Hematopoietic multipotent progenitor cell treated with erythropoietin and hydrocortisone succinate and interleukin-3 and kit ligand, for 6 days (in vitro differentiated cells): ENCODE measurements around the gene MYH11.
"Not testable (repeated sequence)": the region's sequence is repeated elsewhere in the genome, so short reads cannot be mapped to it uniquely, and the experiment has no call there.

Experiments
- DNase-seq: peaks from one replicate; pipeline ENCODE4 v3.0.0-alpha.2; 2015

Gene MYH11

DNA sequence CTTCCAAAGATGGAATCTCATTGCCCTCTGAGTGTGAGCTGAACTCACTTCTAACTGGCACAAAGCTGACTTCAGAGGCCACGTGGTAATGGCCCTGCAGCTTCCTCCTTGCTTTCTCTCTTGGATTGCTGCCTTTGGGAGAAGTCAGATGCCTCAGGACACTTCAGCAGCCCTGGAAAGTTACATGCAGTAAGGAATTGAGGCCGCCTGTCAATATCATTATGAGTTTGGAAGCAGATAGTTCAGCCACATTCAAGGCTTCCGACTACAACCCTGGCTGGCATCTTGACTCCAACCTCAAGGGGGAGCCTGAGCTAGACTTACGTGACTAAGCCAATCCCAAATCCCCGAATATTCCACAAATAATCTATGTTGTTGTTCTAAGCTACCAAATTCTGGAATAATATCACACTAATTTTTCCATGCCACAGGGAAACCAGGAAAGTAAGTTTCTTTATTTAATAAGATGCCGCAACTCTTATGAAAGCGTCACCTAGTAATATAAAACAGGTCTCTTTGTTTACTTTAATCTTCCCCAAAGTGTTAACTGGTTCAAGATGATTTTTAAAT lies 18.0 kb upstream of the MYH11 start:
- peak; percentile 81 for DNase-seq

DNA sequence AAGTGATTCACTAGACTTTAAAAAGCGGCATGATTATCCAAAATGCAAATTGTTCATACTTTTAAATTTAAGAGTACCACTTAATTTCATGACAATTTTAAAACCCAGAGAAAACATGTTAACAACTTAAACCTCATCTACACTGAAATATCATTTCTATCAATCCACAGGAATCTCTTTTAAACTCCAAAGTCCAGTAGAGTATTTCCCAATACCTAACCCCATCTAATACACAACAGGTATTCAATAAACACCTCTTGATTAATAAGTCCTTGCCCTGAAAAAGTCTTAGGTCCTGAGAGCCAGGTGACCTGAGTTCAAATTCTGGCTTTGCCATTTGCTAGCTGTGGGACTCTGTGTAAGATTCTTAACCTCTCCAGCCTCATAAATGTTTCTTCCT lies 16.9 kb upstream of the MYH11 start:
- no peak for DNase-seq

DNA sequence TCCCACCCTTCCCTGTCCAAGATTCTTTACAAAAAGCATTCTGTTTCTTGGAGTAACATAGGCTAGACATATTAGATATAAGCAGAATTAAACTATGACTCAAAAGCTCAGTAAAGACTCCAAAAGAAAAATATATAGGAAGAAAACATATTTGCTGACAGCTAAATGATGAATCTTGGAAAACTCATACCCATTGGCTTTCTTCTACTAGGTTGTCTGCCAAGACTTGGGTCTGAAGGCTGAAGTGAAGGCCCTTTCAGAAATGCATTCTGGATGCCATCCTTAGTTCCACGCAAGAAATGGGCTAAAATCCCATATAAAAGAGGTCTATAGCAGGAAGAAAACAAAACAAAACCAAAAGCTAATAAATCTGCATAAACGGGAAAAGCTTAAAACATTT lies 16.5 kb upstream of the MYH11 start:
- DNase-seq, result no peak

DNA sequence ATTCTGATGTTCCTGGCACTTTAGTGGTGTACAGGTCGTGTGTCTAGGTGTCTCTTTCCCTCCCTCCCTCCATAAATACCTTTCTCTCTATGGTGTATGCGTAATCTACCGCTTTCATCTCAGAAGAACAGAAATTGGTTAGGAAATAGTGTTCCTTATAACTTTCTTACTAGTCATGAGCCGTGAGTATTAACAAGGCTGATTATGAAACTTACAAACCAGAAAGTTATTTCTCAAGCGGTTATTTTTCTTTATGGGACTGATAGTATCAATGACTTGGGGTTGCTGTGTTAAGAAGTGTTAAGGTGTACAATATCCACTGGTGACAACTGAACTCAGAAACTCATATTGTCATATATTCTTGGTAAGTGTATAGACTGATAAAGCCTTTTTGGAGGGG lies 13.2 kb upstream of the MYH11 start:
- peak; percentile 54 for DNase-seq

DNA sequence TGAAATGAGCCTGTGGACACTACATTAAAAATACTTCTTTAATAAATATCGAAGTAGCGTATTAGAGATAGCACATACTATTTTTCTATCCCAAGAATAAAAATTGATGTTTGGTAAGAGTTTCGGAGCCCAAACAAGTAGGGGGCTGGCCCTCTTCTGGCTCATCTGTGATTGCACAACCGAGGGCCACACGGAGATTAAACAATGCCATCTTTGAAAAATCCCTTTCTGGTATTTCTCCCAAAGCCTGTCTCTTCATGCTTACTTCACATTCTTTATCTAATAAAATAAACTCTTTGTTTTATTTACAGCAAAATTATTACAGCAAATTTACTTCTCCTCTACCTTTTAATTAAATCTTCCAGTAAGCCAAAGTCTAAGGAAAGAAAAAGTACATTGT lies 9.6 kb upstream of the MYH11 start:
- DNase-seq, result no peak

DNA sequence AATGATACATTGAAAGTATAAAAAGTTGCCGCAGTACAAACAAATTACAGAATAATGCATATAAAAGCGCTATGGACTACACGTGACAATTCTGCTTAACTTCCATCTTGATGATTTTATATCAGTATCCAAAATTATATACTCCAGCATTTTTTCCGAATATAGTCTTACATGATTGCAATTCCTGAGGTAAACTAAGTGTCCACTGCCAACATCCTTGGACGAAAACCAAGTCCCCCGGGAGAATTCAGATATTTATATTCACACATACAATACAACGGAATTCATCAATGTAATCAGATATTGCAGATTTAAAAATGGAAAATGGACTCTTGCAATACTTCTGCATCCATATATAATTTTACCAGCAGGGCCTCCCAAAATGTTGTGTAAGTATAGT lies 8.9 kb upstream of the MYH11 start:
- DNase-seq, result no peak

DNA sequence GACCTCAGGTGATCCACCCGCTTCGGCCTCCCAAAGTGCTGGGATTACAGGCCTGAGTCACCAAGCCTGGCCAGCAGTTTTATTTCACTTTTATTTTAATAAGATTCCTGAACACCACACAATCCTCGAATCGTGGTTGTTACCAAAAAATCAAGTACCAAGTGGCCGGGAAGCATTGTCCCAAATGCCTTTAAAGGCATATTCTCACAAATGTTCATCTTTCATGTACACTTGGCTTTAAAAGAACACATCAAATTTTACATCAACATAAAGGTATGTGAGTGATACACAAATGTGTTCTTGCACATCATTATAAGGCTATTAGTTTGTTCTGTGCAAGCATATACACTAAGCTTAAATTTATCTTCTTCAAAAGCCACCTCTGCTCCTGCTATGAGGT lies 8.1 kb upstream of the MYH11 start:
- DNase-seq, result no peak

DNA sequence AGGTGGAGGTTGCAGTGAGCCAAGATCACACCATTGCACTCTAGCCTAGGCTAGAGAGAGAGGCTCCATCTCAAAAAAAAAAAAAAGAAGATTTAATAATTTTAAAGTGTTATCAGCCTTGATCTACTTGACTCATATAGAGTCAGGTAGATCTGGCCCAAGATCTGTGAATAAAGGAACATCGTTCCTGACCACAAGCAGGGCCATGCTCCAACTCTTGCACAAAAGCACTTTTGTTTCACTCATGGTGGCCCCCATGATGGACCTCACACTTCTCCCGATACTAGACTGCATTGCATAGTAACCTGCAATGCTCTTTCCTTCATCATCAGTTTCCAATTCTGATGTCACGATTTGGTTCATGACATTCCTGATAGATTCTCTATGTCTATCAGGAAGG lies 5.2 kb upstream of the MYH11 start:
- DNase-seq, result no peak

DNA sequence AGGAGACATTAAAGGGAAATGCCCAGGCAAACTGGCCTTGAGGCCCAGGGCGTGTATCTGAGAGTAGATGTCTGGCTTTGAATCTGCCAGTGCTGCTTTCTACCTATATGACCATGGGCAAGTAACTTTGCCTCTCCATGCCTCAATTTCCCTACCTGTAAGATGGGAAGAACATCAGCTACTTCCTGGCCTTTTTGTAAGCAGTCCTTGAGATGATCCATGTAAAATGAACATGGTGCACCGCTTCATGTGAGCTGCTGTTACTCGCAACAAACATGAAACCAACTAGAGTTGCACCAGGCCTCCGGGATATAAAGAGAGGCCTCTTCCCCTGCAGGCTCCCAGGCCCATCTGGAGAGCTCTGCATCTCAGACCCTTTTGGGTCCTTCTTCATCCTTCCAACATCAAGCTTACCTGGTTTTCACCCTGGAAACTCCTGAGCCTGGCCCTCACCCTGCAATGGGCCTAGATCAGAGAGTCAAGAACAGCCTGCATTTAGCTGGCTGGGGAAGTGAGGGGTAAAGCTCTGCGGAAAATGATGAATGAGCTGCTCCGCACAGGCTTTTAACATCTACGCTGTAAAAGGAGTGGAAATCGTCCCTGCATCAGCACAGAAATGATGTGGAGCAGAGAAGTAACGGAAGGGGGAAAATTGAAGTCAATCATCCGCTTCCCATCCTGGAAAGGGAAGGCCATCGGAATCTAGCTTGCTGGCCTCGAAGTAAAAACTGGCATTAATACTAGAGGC lies 2.3 kb upstream of the MYH11 start:
- no peak for DNase-seq

DNA sequence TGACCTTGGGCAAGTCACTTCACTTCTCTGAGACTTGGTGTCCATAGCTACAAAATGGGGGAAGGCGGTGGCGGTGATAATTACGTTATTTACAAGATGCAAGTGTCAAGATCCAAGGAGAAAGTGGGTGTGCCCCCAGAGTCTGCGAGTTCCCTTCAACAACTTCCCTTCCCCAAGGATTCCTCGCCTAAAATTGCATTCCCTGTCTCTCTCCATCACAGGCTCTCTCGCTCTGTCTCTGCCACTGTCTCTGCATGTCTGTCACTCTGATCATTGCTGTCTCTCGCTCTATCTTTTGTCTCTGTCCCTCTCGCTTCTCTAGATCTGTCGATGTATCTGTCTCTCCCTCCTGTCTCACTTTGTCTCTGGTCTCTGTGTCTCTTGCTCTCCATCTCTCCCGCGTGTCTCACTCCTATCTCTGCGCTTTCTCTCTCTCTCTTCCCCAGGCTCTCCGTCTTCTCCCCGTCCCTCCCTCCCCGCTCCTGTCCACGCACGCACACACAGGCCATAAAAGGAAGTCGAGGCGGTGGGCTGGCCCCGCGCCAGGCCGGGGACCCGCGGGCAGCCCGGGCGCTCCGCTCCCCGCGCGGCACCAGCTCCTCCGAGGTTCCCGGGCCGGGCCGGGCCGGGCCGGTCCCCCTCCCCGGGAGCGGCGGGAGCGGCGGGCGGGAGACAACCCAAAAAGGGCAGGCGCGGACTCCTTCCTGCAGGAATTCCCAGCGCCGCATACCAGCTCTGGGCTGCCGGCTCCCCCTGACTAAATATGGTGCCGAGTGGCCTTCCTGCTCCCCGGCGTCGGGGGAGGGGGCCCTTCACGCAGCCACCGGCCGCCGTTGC lies 1.1 kb upstream of the MYH11 start:
- DNase-seq, result peak; percentile 26

DNA sequence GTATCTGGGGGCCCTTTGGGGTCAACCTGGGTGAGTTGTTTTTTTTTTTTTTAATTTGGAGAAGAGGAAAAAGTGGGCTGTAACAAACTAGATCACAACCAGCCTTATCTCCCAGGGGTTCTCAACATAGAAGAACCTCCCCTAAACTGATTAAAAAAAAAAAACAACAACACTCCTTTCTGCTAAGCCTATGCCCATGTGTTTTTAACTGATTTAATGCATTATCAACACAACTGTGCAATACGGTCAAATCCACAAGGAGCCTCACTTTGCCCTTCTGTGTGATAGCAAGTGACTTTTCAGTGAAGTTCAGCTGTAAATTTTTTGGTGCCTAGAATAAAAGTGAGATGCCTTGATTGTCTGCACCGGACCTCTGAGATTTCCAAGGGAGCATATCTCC lies 646 bp downstream of the MYH11 start:
- DNase-seq, result peak; percentile 57

DNA sequence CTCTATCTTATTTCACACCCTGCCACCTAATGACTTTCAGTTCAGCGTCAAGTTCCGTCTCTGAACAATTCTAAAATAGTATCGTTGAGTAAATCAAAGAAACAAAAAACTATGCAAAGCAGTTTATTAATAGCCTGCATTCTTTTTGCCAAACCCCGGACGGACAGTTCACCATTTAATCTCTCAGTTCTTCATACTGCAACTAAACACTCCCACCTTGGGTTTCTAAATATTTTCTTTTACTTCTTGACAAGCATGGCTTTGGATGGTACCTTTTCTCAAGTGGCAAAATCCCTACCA lies 1.2 kb downstream of the MYH11 start:
- no peak for DNase-seq

DNA sequence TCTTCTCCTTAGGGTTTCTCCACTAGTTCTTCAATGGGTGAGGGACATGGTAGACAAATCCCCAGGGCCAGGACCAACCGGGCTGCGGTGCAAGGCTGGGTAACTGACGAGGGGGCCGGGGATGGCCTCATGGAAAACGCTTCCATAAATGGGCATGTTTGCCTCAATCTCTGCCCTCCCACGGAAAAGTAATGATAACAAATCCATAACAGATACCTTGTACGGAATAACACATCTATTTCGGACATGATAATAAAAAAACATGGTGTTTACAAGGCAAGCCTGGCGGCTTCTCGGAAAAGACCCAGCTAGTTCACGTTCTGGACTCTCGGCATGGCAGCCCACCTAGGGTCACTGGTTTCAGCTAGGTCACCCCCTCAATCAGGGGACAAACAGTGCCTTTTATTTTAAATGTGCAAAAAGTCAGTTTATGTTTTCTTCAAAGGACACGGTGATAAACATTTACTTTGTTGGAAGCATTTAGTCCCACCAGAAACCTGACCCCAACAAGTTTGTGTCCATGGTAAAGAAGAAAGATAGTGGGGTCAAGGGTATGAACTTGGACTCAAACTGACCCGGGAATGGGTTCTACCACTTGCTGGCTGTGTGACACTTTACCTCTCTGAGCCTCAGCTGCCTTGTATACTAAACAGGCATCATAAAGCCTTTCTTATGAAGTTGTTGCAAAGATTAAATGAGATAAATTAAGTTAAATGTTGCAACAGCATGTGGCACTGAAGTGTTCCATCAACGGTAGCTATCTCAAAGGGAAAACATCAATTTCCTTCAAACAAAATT lies 1.7 kb downstream of the MYH11 start:
- no peak for DNase-seq

DNA sequence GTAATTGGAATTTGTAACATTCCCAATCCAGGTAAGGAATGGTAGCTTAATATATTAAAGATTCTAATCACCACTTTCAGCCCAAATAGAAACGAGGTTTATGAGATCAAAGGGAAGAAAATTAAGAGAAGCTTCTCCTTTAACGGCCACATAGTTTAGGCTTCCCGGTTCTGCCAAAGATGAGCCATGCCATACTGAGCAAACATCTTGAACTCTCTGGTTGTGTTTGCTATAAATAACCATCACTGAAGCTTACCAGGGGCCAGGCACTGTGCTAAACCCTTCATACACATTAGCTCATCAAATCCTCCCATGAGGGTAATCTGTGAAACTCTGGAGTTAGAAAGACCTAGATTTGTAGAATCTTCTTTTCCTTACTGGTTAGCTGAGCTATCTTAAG lies 2.8 kb downstream of the MYH11 start:
- DNase-seq, result no peak

DNA sequence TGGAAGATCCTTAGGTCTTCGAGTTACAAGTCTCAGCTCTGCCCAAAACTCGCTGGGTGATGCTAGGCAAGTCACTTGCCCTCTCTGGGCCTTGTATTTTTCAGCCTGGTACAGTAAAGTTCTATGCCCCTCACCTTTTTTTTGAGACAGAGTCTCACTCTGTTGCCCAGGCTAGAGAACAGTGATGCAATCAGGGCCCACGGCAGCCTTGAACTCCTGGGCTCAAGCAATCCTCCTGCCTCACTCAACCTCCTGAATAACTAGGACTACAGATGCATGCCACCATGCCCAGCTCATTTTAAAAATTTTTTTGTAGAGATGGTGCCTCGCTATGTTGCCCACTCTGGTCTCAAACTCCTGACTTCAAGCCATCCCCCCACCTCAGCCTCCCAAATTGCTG lies 3.8 kb downstream of the MYH11 start:
- no peak for DNase-seq

DNA sequence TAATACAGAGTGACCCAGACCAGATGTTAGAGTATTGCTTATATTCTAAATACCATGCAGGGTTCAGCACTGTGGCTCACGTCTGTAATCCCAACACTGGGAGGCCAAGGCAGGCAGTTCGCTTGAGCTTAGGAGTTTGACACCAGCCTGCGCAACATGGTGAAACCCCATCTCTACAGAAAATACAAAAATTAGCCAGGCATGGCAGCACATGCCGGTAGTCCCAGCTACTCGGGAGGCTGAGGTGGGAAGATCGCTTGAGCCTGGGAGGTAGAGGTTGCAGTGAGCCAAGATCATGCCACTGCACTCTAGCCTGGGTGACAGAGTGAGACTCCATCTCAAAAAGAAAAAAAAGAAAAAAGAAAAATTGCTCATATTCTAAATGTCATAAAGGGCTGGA lies 6.3 kb downstream of the MYH11 start:
- not testable (repeated sequence) for DNase-seq

DNA sequence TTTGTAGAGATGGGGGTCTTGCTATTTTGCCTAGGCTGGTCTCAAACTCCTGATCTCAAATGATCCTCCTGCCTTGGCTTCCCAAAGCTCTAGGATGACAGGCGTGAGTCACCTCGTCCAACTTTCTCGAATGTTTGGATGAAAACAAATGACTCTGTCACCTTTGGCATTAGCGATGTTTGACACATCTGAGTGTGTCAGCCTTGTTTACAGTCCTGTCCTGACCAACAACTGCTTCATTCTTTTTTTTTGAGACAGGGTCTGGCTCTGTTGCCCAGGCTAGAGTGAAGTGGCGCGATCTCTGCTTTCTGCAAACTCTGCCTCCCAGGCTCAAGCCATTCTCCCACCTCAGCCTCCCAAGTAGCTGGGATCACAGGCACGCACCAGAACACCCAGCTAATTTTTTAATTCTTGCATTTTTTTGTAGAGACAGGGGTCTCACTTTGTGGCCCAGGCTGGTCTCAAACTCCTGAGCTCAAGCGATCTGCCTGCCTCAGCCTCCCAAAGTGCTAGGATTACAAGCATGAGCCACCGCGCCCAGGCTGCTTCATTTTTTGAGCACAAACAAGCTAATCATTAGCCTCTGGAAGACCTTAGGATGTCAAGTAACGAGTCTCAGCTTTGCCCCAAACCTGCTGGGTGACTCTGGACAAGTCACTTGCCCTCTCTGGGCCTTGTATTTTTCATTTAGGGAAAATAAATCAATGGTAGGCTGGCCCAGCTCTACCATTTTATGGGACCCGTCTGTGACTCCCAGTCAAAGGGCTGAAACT lies 7.4 kb downstream of the MYH11 start:
- no peak for DNase-seq

DNA sequence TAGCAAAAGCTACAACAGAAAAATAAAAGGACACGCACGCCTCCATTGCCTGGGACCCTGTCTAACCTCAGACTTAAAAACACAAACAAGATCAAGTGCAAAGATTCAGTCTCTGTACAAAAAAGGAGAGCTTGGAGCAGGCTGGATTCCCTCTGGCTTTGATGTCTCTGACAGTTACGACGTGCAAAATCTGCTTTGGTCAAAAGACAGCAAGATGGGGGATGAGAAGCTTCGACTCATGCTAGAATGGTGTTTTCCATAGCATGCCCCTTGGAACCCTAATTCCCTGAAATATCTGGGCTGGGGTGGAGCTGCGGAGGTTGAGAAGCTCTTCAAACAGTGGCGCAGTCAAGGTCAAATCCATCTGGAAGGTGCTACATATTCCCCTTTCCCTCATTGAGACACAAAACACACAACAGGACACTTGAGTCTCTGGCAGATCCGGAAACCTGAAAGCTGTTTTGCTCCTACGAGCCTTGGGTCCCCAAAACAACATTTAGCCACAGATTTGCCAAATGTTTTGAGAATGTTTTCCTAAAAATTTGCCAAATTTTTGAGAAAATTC lies 9.1 kb downstream of the MYH11 start:
- DNase-seq, result no peak

DNA sequence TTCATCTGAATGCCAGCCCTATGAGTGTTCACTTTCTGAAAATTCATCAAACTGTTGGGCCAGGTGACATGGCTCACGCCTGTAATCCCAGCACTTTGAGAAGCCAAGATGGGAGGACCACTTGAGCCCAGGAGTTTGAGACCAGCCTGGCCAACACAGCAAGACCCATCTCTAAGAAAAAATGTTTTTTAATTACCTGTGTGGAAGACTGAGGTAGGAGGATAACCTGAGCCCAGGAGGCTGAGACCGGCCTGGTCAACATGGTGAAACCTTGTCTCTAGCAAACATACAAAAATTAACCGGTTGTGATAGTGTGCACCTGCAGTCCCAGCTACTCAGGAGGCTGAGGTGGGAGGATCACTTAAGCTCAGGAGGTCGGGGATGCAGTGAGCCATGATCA lies 10.3 kb downstream of the MYH11 start:
- no peak for DNase-seq

DNA sequence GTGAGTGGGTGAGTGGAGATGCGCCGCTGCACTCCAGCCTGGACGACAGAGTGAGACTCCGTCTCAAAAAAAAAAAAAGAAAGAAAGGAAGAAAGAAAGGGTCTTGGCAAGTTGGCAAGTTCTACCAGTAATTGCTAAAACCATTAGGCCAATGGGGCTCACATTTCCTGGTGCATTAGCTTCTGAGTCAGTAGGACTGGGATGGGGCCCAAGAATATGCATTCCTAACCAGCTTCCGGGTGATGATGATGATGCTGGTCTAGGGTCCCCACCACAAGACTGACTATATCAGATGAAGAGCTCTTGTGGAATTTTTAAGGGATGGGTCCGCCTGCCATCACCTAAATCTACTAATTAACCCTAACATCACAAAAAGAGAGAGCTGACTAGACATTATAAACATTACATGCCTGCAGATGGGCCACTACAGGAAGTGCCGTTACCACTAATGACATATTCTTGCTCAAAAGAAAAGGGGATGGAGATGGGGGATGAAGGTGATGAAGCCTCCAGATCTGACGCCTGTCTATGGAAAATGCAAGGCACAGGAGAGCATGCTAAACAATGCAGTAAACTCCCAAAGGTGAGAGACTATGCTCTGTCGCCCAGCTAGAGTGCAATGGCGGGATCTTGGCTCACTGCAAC lies 13.1 kb downstream of the MYH11 start:
- no peak for DNase-seq

DNA sequence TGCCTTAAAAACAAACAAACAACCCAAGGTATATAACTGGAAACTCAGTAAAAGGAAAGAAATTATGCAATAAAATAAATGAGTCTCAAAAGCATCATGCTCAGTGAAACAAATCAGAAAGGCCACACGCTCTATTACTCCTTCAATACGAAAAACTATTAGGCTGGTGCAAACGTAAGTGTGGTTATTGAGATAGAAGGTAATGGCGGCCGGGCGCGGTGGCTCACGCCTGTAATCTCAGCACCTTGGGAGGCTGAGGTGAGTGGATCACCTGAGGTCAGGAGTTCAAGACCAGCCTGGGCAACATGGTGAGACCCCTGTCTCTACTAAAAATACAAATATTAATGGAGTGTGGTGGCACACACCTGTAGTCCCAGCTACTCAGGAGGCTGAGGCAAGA lies 17.6 kb downstream of the MYH11 start:
- not testable (repeated sequence) for DNase-seq

DNA sequence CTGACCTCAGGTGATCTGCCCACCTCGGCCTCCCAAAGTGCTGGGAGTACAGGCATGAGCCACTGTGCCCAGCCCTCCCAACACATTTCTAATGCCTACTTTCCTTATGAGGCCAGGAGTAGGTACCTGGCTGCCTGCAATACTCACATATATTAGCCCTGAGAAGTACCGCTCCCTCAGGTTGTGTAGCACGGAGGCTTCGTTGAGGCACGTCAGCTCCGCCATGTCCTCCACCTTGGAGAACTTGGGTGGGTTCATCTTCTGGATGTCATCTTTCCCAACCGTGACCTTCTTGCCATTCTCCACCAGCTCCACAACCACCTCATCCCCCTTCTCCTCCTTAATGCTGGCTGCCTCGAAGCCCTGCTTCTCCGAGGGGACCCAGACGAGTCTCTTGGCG lies 19.1 kb downstream of the MYH11 start:
- no peak for DNase-seq
